ENCODE results near the gene KRT86. TPM values are rescaled to one million over a fixed set of nuclear protein-coding genes. Genes with fewer than 3 reads are reported as not detected.

KRT86 gene
- total and polyA plus RNA-seq, 4 donors = 0.10 to 0.73 (median 0.38) TPM

DNA sequence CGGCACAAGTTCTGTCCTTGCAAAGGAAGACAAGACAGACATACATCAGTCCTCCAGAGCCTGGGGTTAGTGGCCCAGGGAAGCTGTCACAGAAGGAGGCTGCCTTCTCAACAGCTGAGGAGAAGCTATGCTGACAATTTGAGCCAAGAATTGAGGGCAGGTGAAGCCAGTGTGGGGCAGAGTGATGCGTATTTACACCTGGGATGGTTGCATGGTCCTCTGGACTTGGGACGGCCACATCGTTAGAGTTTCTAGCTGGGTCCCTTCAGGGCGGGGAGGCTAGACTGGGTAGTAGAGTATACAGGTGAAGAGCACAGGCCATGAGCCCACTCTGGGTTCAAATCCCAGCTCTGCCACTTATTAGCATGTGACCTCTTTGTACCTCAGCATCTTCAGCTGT lies 76.3 kb downstream of the KRT86 start:
- peaks cover 25% of the 10 kb centered on the region for H3K4me1 ChIP-seq (ENCODE audit: control insufficient read depth, insufficient read depth, low read length)
- no peak overlapping the region for H3K27ac ChIP-seq (ENCODE audit: low read depth, low read length)
- 94% methylated on average over 4 of the region's 5 CpGs for WGBS (ENCODE audit: insufficient coverage)
- no peaks in the 10 kb centered on the region for H3K27me3 ChIP-seq (ENCODE audit: control insufficient read depth, insufficient read depth, low read length)
- no peak for DNase-seq (ENCODE audit: low read depth in 4 of 6, low spot score in 6 of 6)
- H3K36me3 ChIP-seq (ENCODE audit: control insufficient read depth, insufficient read depth, low read length) = no peaks in the 10 kb centered on the region
- no peaks in the 10 kb centered on the region for H3K9me3 ChIP-seq (ENCODE audit: control insufficient read depth, insufficient read depth, low read length)
- no peak overlapping the region for H3K4me3 ChIP-seq (ENCODE audit: low read depth, low read length)

GRCh38 chr12:52351196-52352059 lies 77.0 kb downstream of the KRT86 start:
- 32% methylated on average over 7 of the region's 9 CpGs for WGBS (ENCODE audit: insufficient coverage)
- no peaks in the 10 kb centered on the region for H3K36me3 ChIP-seq (ENCODE audit: control insufficient read depth, insufficient read depth, low read length)
- no peaks in the 10 kb centered on the region for H3K9me3 ChIP-seq (ENCODE audit: control insufficient read depth, insufficient read depth, low read length)
- H3K27me3 ChIP-seq (ENCODE audit: control insufficient read depth, insufficient read depth, low read length) = no peaks in the 10 kb centered on the region
- no peak overlapping the region for H3K4me3 ChIP-seq (ENCODE audit: low read depth, low read length)
- H3K4me1 ChIP-seq (ENCODE audit: control insufficient read depth, insufficient read depth, low read length) = peaks cover 26% of the 10 kb centered on the region
- peak in 4 of 6 donors; percentile 48 to 87 (median 64) for DNase-seq (ENCODE audit: low read depth in 4 of 6, low spot score in 6 of 6)
- H3K27ac ChIP-seq (ENCODE audit: low read depth, low read length) = no peak overlapping the region

DNA sequence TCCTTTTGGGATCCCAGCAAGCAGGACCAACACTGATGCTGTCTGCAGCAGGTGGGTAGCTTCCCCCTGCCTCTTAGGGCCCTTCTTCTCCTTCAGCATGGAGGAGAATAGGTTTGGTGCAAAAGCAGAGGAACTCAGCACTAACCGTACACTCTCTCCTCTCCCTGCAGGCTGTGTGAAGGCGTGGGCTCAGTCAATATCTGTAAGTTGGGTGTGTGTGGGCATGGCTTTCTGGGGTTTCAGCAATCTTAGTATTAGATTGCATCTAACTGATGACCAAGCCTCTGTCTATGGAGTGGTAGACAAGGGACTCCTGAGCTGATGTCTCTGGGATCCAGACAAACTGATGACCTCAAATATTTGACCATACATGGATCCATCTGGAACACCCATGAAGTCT lies 78.5 kb downstream of the KRT86 start:
- Histone ChIP-seq H3K4me3 (ENCODE audit: low read depth, low read length) (no peak overlapping the region), H3K4me1 (ENCODE audit: control insufficient read depth, insufficient read depth, low read length) (peaks cover 18% of the 10 kb centered on the region), H3K9me3 (ENCODE audit: control insufficient read depth, insufficient read depth, low read length) (no peaks in the 10 kb centered on the region), H3K36me3 (ENCODE audit: control insufficient read depth, insufficient read depth, low read length) (no peaks in the 10 kb centered on the region), H3K27me3 (ENCODE audit: control insufficient read depth, insufficient read depth, low read length) (no peaks in the 10 kb centered on the region), H3K27ac (ENCODE audit: low read depth, low read length) (no peak overlapping the region)
- DNase-seq (ENCODE audit: low read depth in 4 of 6, low spot score in 6 of 6) = no peak
- WGBS (ENCODE audit: insufficient coverage) = no CpG with 5 or more reads among the region's 2 CpGs

GRCh38 chr12:52353766-52354165 lies 79.3 kb downstream of the KRT86 start:
- Histone ChIP-seq H3K36me3 (ENCODE audit: control insufficient read depth, insufficient read depth, low read length) (no peaks in the 10 kb centered on the region), H3K4me3 (ENCODE audit: low read depth, low read length) (no peak overlapping the region), H3K27me3 (ENCODE audit: control insufficient read depth, insufficient read depth, low read length) (no peaks in the 10 kb centered on the region), H3K9me3 (ENCODE audit: control insufficient read depth, insufficient read depth, low read length) (no peaks in the 10 kb centered on the region), H3K4me1 (ENCODE audit: control insufficient read depth, insufficient read depth, low read length) (peaks cover 18% of the 10 kb centered on the region), H3K27ac (ENCODE audit: low read depth, low read length) (no peak overlapping the region)
- no peak for DNase-seq (ENCODE audit: low read depth in 4 of 6, low spot score in 6 of 6)
- WGBS (ENCODE audit: insufficient coverage) = 47% methylated on average over 1 of the region's 3 CpGs

DNA sequence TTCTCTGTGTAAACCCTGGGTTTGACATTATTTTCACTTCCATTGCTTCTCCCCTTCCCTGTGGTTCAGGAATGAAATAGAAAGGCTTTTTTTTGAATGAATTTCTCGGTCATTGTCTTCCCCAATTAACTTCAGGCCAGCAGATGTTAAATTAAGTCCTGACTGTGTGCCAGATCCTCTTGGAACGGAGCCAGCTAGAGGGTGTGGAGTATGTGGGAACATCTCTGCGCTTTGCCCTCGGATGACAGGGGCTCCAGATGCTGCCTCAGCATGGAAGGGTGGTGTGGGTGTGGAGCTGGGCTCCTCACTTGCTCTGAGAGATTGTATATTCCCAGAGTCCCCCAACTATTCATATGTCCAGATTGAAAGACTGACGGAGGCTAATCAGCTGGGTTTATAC lies 79.8 kb downstream of the KRT86 start:
- Histone ChIP-seq H3K27ac (ENCODE audit: low read depth, low read length) (no peak overlapping the region), H3K27me3 (ENCODE audit: control insufficient read depth, insufficient read depth, low read length) (no peaks in the 10 kb centered on the region), H3K4me3 (ENCODE audit: low read depth, low read length) (no peak overlapping the region), H3K9me3 (ENCODE audit: control insufficient read depth, insufficient read depth, low read length) (no peaks in the 10 kb centered on the region), H3K4me1 (ENCODE audit: control insufficient read depth, insufficient read depth, low read length) (peaks cover 18% of the 10 kb centered on the region), H3K36me3 (ENCODE audit: control insufficient read depth, insufficient read depth, low read length) (no peaks in the 10 kb centered on the region)
- DNase-seq (ENCODE audit: low read depth in 4 of 6, low spot score in 6 of 6) = peak in 3 of 6 donors; percentile 42 to 90 (median 81)
- WGBS (ENCODE audit: insufficient coverage) = no CpG with 5 or more reads among the region's 5 CpGs

- Histone ChIP-seq H3K9me3 (ENCODE audit: control insufficient read depth, insufficient read depth, low read length) (no peaks in the 10 kb centered on the region), H3K27me3 (ENCODE audit: control insufficient read depth, insufficient read depth, low read length) (no peaks in the 10 kb centered on the region), H3K4me1 (ENCODE audit: control insufficient read depth, insufficient read depth, low read length) (peaks cover 18% of the 10 kb centered on the region), H3K4me3 (ENCODE audit: low read depth, low read length) (no peak overlapping the region), H3K27ac (ENCODE audit: low read depth, low read length) (no peak overlapping the region), H3K36me3 (ENCODE audit: control insufficient read depth, insufficient read depth, low read length) (no peaks in the 10 kb centered on the region)
- DNase-seq (ENCODE audit: low read depth in 4 of 6, low spot score in 6 of 6) = peak in 1 of 6 donors; percentile 75
- WGBS (ENCODE audit: insufficient coverage) = 74% methylated on average over 4 of the region's 8 CpGs
Measured at GRCh38 chr12:52355176-52355575, 80.7 kb downstream of the KRT86 start.

DNA sequence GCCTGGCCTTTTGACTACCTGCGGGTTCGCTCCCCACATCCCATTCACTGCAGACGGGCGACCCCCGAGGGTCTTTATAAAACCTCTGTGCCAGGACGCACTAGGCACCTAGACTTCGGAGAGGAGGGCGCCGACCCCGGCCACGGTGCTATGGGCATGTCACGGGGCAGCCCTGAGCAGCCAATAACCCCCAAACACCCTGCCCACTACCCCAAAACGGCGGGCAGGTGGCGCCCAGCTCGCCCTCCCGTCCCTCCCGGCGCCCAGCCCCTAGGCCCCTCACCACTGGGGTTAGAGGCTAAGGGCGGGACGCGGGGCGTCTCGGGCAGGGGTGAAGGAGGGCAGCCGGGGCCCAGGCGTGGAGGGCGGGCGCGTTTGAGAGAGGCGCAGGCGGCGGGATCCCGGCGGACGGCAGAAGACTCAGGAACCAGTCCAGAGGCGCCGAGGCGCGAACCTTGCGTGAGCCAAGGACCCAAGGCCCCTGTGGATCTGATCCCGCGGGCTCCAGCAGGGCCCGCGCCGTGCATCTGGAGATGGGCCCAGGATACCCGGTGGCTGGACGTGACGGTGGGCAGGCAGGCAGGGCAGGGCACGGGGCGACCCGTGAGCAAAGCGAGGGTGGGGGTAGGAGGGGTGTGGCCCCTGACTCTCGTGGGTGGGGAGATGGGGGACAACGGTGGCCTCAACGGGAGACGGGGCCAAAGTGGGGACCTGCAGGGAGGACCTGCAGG lies 81.8 kb downstream of the KRT86 start:
- no peak for DNase-seq (ENCODE audit: low read depth in 4 of 6, low spot score in 6 of 6)
- H3K27me3 ChIP-seq (ENCODE audit: control insufficient read depth, insufficient read depth, low read length) = no peaks in the 10 kb centered on the region
- no peaks in the 10 kb centered on the region for H3K9me3 ChIP-seq (ENCODE audit: control insufficient read depth, insufficient read depth, low read length)
- no peaks in the 10 kb centered on the region for H3K36me3 ChIP-seq (ENCODE audit: control insufficient read depth, insufficient read depth, low read length)
- WGBS (ENCODE audit: insufficient coverage) = 88% methylated on average over 30 of the region's 56 CpGs
- no peak overlapping the region for H3K4me3 ChIP-seq (ENCODE audit: low read depth, low read length)
- no peak overlapping the region for H3K27ac ChIP-seq (ENCODE audit: low read depth, low read length)
- peaks cover 16% of the 10 kb centered on the region for H3K4me1 ChIP-seq (ENCODE audit: control insufficient read depth, insufficient read depth, low read length)

DNA sequence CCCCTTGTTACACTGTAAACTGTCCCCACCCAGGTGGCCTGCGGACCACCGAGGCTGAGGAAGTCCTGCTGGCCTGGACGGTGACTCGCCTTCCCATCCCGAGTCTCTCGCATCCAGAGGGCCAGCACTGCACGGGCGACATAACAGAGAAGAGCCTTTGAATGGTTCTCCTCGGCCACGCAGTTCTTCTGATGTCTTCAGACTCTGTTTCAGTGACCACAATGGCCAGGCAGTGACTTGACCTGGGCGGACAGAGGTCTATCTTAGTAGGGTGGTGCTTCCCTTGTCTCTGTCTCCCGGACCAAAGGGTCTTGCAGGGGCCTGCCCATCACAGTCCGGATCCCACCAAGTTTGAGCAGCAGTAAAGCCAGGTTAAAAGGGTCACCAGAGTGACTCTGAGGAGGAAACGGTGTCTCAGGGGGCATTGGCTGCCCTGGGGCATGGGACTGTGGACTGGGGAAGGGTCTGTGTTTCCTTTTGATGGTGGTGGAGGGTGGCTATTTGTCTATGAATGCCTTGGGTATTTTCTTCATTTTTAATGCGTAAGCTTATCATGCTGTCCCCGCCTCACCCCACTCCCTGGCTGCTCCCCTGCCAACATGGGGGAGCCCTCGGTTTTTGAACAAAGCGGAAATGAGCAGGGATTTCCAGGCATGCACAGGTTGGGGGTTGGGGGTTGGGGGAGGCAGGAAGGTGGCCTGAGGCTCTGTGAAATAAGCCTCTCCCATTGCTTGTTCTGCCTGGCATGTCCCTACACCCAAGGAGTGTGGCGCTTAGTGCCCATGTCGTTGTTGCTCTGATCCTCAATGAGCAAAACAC lies 82.5 kb downstream of the KRT86 start:
- WGBS (ENCODE audit: insufficient coverage) = 93% methylated on average over 16 of the region's 20 CpGs
- DNase-seq (ENCODE audit: low read depth in 4 of 6, low spot score in 6 of 6) = no peak
- Histone ChIP-seq H3K27ac (ENCODE audit: low read depth, low read length) (no peak overlapping the region), H3K4me3 (ENCODE audit: low read depth, low read length) (no peak overlapping the region), H3K27me3 (ENCODE audit: control insufficient read depth, insufficient read depth, low read length) (no peaks in the 10 kb centered on the region), H3K9me3 (ENCODE audit: control insufficient read depth, insufficient read depth, low read length) (no peaks in the 10 kb centered on the region), H3K4me1 (ENCODE audit: control insufficient read depth, insufficient read depth, low read length) (peaks cover 10% of the 10 kb centered on the region), H3K36me3 (ENCODE audit: control insufficient read depth, insufficient read depth, low read length) (no peaks in the 10 kb centered on the region)
